ENCODE measurements around the gene TMEM145. TPM values are rescaled to one million over a fixed set of nuclear protein-coding genes. Genes with fewer than 3 reads are reported as not detected.
A peak's percentile ranks its signal among the peaks of the same experiment; 100 is the strongest.

TMEM145 gene
- total RNA-seq, 1 donor from 2014 or later = not detected

- Mint-ChIP-seq H3K27ac (ENCODE audit: unreplicated experiment) (peak overlapping the region; percentile 62), H3K4me3 (ENCODE audit: unreplicated experiment) (peak overlapping the region; percentile 89), H3K9me3 (ENCODE audit: unreplicated experiment) (peaks cover 2% of the 10 kb centered on the region), H3K27me3 (ENCODE audit: low read depth, unreplicated experiment) (peaks cover 26% of the 10 kb centered on the region), H3K4me1 (ENCODE audit: low read depth, unreplicated experiment) (peaks cover 19% of the 10 kb centered on the region), H3K36me3 (ENCODE audit: low read depth, unreplicated experiment) (no peaks in the 10 kb centered on the region)
- TF ChIP-seq EZH2 (IDR thresholded peaks at IDR 0.05; ENCODE audit: insufficient read depth, low read length) = no peak
- TF ChIP-seq CTCF (IDR thresholded peaks at IDR 0.05; ENCODE audit: insufficient read depth, low read depth, low read length) = no peak
- Histone ChIP-seq H2AFZ (ENCODE audit: low read depth, low read length) (peak overlapping the region; percentile 76), H3K27ac (ENCODE audit: low read depth, low read length) (peak overlapping the region; percentile 54), H4K20me1 (ENCODE audit: insufficient read depth, low read length) (peaks cover 46% of the 10 kb centered on the region), H3K4me2 (ENCODE audit: low read length) (peak overlapping the region; percentile 96), H3K9me3 (ENCODE audit: insufficient read depth, low read depth, low read length) (no peaks in the 10 kb centered on the region), H3K9ac (ENCODE audit: low read length) (peak overlapping the region; percentile 85), H3K36me3 (ENCODE audit: insufficient read depth, low read length) (no peaks in the 10 kb centered on the region), H3K79me2 (ENCODE audit: insufficient read depth, low read length) (peaks cover 49% of the 10 kb centered on the region), H3K27me3 (ENCODE audit: insufficient read depth, low read length) (peaks cover 23% of the 10 kb centered on the region), H3K4me3 (ENCODE audit: insufficient read depth, low read depth, low read length) (peak overlapping the region; percentile 69), H3K4me1 (ENCODE audit: insufficient read depth, low read length) (peaks cover 10% of the 10 kb centered on the region)
- DNase-seq (ENCODE audit: low read depth) (no peak), FAIRE-seq (no peak)
Observed at GRCh38 chr19:42325896-42326771, 13.0 kb downstream of the TMEM145 start.

- peaks cover 10% of the 10 kb centered on the region for H3K4me1 ChIP-seq (ENCODE audit: insufficient read depth, low read length)
- no peak overlapping the region for H3K9ac ChIP-seq (ENCODE audit: low read length)
- H4K20me1 ChIP-seq (ENCODE audit: insufficient read depth, low read length) = peaks cover 48% of the 10 kb centered on the region
- no peak overlapping the region for H3K27ac Mint-ChIP-seq (ENCODE audit: unreplicated experiment)
- H3K4me2 ChIP-seq (ENCODE audit: low read length) = peak overlapping the region; percentile 96
- H3K36me3 ChIP-seq (ENCODE audit: insufficient read depth, low read length) = no peaks in the 10 kb centered on the region
- no peak overlapping the region for H3K27ac ChIP-seq (ENCODE audit: low read depth, low read length)
- peaks cover 2% of the 10 kb centered on the region for H3K9me3 Mint-ChIP-seq (ENCODE audit: unreplicated experiment)
- peaks cover 19% of the 10 kb centered on the region for H3K4me1 Mint-ChIP-seq (ENCODE audit: low read depth, unreplicated experiment)
- H3K79me2 ChIP-seq (ENCODE audit: insufficient read depth, low read length) = peaks cover 51% of the 10 kb centered on the region
- TF ChIP-seq EZH2 (IDR thresholded peaks at IDR 0.05; ENCODE audit: insufficient read depth, low read length) (no peak), CTCF (IDR thresholded peaks at IDR 0.05; ENCODE audit: insufficient read depth, low read depth, low read length) (no peak)
- H3K4me3 ChIP-seq (ENCODE audit: insufficient read depth, low read depth, low read length) = no peak overlapping the region
- H3K36me3 Mint-ChIP-seq (ENCODE audit: low read depth, unreplicated experiment) = no peaks in the 10 kb centered on the region
- no peak overlapping the region for H2AFZ ChIP-seq (ENCODE audit: low read depth, low read length)
- peak overlapping the region; percentile 89 for H3K4me3 Mint-ChIP-seq (ENCODE audit: unreplicated experiment)
- no peak for DNase-seq (ENCODE audit: low read depth)
- peaks cover 20% of the 10 kb centered on the region for H3K27me3 Mint-ChIP-seq (ENCODE audit: low read depth, unreplicated experiment)
- FAIRE-seq = no peak
- no peaks in the 10 kb centered on the region for H3K9me3 ChIP-seq (ENCODE audit: insufficient read depth, low read depth, low read length)
- peaks cover 18% of the 10 kb centered on the region for H3K27me3 ChIP-seq (ENCODE audit: insufficient read depth, low read length)
Observed at GRCh38 chr19:42326969-42327368, 13.9 kb downstream of the TMEM145 start.

GRCh38 chr19:42327381-42327780 lies 14.3 kb downstream of the TMEM145 start:
- Histone ChIP-seq H3K27ac (ENCODE audit: low read depth, low read length) (no peak overlapping the region), H2AFZ (ENCODE audit: low read depth, low read length) (no peak overlapping the region), H3K4me3 (ENCODE audit: insufficient read depth, low read depth, low read length) (no peak overlapping the region), H3K4me1 (ENCODE audit: insufficient read depth, low read length) (peaks cover 10% of the 10 kb centered on the region), H3K9me3 (ENCODE audit: insufficient read depth, low read depth, low read length) (no peaks in the 10 kb centered on the region), H4K20me1 (ENCODE audit: insufficient read depth, low read length) (peaks cover 48% of the 10 kb centered on the region), H3K36me3 (ENCODE audit: insufficient read depth, low read length) (no peaks in the 10 kb centered on the region), H3K27me3 (ENCODE audit: insufficient read depth, low read length) (peaks cover 14% of the 10 kb centered on the region), H3K9ac (ENCODE audit: low read length) (no peak overlapping the region), H3K4me2 (ENCODE audit: low read length) (no peak overlapping the region), H3K79me2 (ENCODE audit: insufficient read depth, low read length) (peaks cover 51% of the 10 kb centered on the region)
- peaks cover 2% of the 10 kb centered on the region for H3K9me3 Mint-ChIP-seq (ENCODE audit: unreplicated experiment)
- FAIRE-seq (no peak), DNase-seq (ENCODE audit: low read depth) (no peak)
- H3K4me3 Mint-ChIP-seq (ENCODE audit: unreplicated experiment) = peak overlapping the region; percentile 89
- no peaks in the 10 kb centered on the region for H3K36me3 Mint-ChIP-seq (ENCODE audit: low read depth, unreplicated experiment)
- no peak overlapping the region for H3K27ac Mint-ChIP-seq (ENCODE audit: unreplicated experiment)
- TF ChIP-seq EZH2 (IDR thresholded peaks at IDR 0.05; ENCODE audit: insufficient read depth, low read length) = no peak
- TF ChIP-seq CTCF (IDR thresholded peaks at IDR 0.05; ENCODE audit: insufficient read depth, low read depth, low read length) = no peak
- H3K4me1 Mint-ChIP-seq (ENCODE audit: low read depth, unreplicated experiment) = peaks cover 19% of the 10 kb centered on the region
- peaks cover 16% of the 10 kb centered on the region for H3K27me3 Mint-ChIP-seq (ENCODE audit: low read depth, unreplicated experiment)
